M059J (cell line): ENCODE data around the gene PKD1L1. TPM values are rescaled to one million over a fixed set of nuclear protein-coding genes. Genes with fewer than 3 reads are reported as not detected.
A peak's percentile ranks its signal among the peaks of the same experiment; 100 is the strongest.
"Not testable (repeated sequence)": the region's sequence is repeated elsewhere in the genome, so short reads cannot be mapped to it uniquely, and the experiment has no call there.

Source experiments
- DNase-seq: peaks from one replicate; pipeline ENCODE4 v3.0.0-alpha.2; 2012; ENCODE audit warnings: low read depth
- total RNA-seq: library from RNA; depleted of rRNA; stranded (reverse); fragments of >200 nt; shearing (Covaris generic); gene quantifications from 2 replicates; pipeline ENCODE4 v1.2.3, GENCODE V29; 2014

Gene PKD1L1
- total RNA-seq, 1 experiment from 2014 or later: 0.02 TPM

- DNase-seq: no peak
These were observed 154.2 kb downstream of the PKD1L1 start for GRCh38 chr7:47794016-47794415.

- DNase-seq: not testable (repeated sequence)
These were observed 155.1 kb downstream of the PKD1L1 start for GRCh38 chr7:47793186-47793585.

- peak; percentile 77 for DNase-seq
These were observed 155.6 kb downstream of the PKD1L1 start for GRCh38 chr7:47792521-47793121.

GRCh38 chr7:47791682-47792081 is 156.6 kb downstream of the PKD1L1 start:
- DNase-seq: no peak

GRCh38 chr7:47788083-47788482 is 160.2 kb downstream of the PKD1L1 start:
- no peak for DNase-seq

GRCh38 chr7:47787249-47788069 is 160.8 kb downstream of the PKD1L1 start:
- DNase-seq: peak; percentile 63

- DNase-seq: peak; percentile 100
These were observed 161.6 kb downstream of the PKD1L1 start for GRCh38 chr7:47786557-47787248.

- no peak for DNase-seq
These were observed 162.2 kb downstream of the PKD1L1 start for GRCh38 chr7:47785923-47786556.

- peak; percentile 99 for DNase-seq
These were observed 164.6 kb downstream of the PKD1L1 start for GRCh38 chr7:47783456-47784223.

GRCh38 chr7:47782792-47783191 is 165.5 kb downstream of the PKD1L1 start:
- DNase-seq: peak; percentile 40

GRCh38 chr7:47782022-47782421 is 166.2 kb downstream of the PKD1L1 start:
- DNase-seq: peak; percentile 83

GRCh38 chr7:47780555-47780954 is 167.7 kb downstream of the PKD1L1 start:
- no peak for DNase-seq

- no peak for DNase-seq
These were observed 168.9 kb downstream of the PKD1L1 start for GRCh38 chr7:47779341-47779771.

GRCh38 chr7:47778153-47778661 is 170.1 kb downstream of the PKD1L1 start:
- peak; percentile 53 for DNase-seq

GRCh38 chr7:47777531-47778152 is 170.6 kb downstream of the PKD1L1 start:
- DNase-seq: no peak

GRCh38 chr7:47776335-47776734 is 171.9 kb downstream of the PKD1L1 start:
- peak; percentile 66 for DNase-seq

- no peak for DNase-seq
These were observed 173.0 kb downstream of the PKD1L1 start for GRCh38 chr7:47775238-47775637.

- no peak for DNase-seq
These were observed 175.8 kb downstream of the PKD1L1 start for GRCh38 chr7:47772492-47772891.

- DNase-seq: peak; percentile 50
These were observed 176.3 kb downstream of the PKD1L1 start for GRCh38 chr7:47771990-47772360.

- DNase-seq: peak; percentile 86
These were observed 176.8 kb downstream of the PKD1L1 start for GRCh38 chr7:47771336-47771989.
